HG03342 (cell line): ENCODE results near the gene ASIC4.

Experiments
- ATAC-seq: cut with Tn5 transposase; IDR thresholded peaks from one replicate; pipeline ENCODE4 v1.9.1; 2021; ENCODE audit warnings: mild to moderate bottlenecking, moderate library complexity; ENCODE audit not compliant: unreplicated experiment

The ASIC4 gene

GRCh38 chr2:219551441-219552381 is 37.4 kb downstream of the ASIC4 start:
- peak; percentile 17 for ATAC-seq

GRCh38 chr2:219552382-219553167 is 38.3 kb downstream of the ASIC4 start:
- peak; percentile 93 for ATAC-seq

- ATAC-seq: no peak
Observed at GRCh38 chr2:219553168-219553417, 38.8 kb downstream of the ASIC4 start.

GRCh38 chr2:219553463-219553963 is 39.2 kb downstream of the ASIC4 start:
- no peak for ATAC-seq

GRCh38 chr2:219554350-219554749 is 40.1 kb downstream of the ASIC4 start:
- no peak for ATAC-seq

GRCh38 chr2:219555956-219556355 is 41.7 kb downstream of the ASIC4 start:
- ATAC-seq: no peak

- ATAC-seq: no peak
Observed at GRCh38 chr2:219556413-219556812, 42.1 kb downstream of the ASIC4 start.

- ATAC-seq: no peak
Observed at GRCh38 chr2:219557320-219557719, 43.0 kb downstream of the ASIC4 start.

GRCh38 chr2:219557791-219558785 is 43.8 kb downstream of the ASIC4 start:
- ATAC-seq: no peak

- no peak for ATAC-seq
Observed at GRCh38 chr2:219559156-219559915, 45.1 kb downstream of the ASIC4 start.

GRCh38 chr2:219560037-219560892 is 46.0 kb downstream of the ASIC4 start:
- ATAC-seq: no peak

GRCh38 chr2:219560893-219561178 is 46.6 kb downstream of the ASIC4 start:
- no peak for ATAC-seq

- no peak for ATAC-seq
Observed at GRCh38 chr2:219561179-219562048, 47.1 kb downstream of the ASIC4 start.

- ATAC-seq: no peak
Observed at GRCh38 chr2:219562049-219563020, 48.1 kb downstream of the ASIC4 start.

- ATAC-seq: no peak
Observed at GRCh38 chr2:219563271-219563928, 49.1 kb downstream of the ASIC4 start.
